Endothelial cell of umbilical vein (primary cell): Measurements from ENCODE around the gene SLC24A3. TPM values are rescaled to one million over a fixed set of nuclear protein-coding genes. Genes with fewer than 3 reads are reported as not detected.

Experiments used
- BruUV-seq: library from RNA; stranded (reverse); fragments of 400-500 nt; replicated peaks from 2 replicates; lab custom pipeline; 2021; lab: Mats Ljungman, UMichigan
- CTCF ChIA-PET: fragments of 300-600, 350-600 bp; sonication (Branson Sonifier 250); formaldehyde crosslinking; loops from one replicate; lab custom pipeline; 2021; ENCODE audit warnings: antibody characterized with exemption, inconsistent platforms; lab: Charles Lee
- POLR2A ChIA-PET: fragments of 300-600, 350-600 bp; sonication (Branson Sonifier 250); formaldehyde crosslinking; loops from one replicate; lab custom pipeline; 2021; ENCODE audit warnings: antibody characterized with exemption, inconsistent platforms; lab: Charles Lee
- DNase-seq: peaks from one replicate; pipeline ENCODE4 v3.0.0-alpha.2; 2011; ENCODE audit warnings: low read depth, low spot score
- FAIRE-seq: peaks from 2 replicates; lab custom pipeline; 2011; peaks lifted over from hg19 to GRCh38; lab: Jason Lieb, UNC
- H2AFZ ChIP-seq: 2 replicates; pipeline ENCODE4 v1.6.0; 2012; ENCODE audit warnings: low read depth, low read length, control low read depth, inconsistent platforms
- H3K27ac ChIP-seq: 2 replicates; pipeline ENCODE4 v1.5.1; 2011; ENCODE audit warnings: low read depth, mild to moderate bottlenecking, control low read depth, low read length, moderate library complexity; ENCODE audit not compliant: insufficient read depth
- H3K27me3 ChIP-seq, 2 experiments: 2 replicates each; pipeline versions ENCODE4 v1.6.0 to v1.6.1; 2011; ENCODE audit warnings: low read length in 2 of 2, mixed read lengths in 1 of 2; ENCODE audit not compliant: control insufficient read depth in 2 of 2, insufficient read depth in 2 of 2
- H3K36me3 ChIP-seq, 2 experiments: 2 replicates in 1 of 2; 3 replicates in 1 of 2; pipeline ENCODE4 v1.5.1; 2011; ENCODE audit warnings: low read length in 2 of 2, mild to moderate bottlenecking in 1 of 2, moderate library complexity in 1 of 2; ENCODE audit not compliant: control insufficient read depth in 2 of 2, insufficient read depth in 2 of 2; ENCODE audit errors: extremely low read depth in 1 of 2
- H3K4me1 ChIP-seq: 3 replicates; pipeline ENCODE4 v1.5.1; 2011; ENCODE audit warnings: mild to moderate bottlenecking, low read length; ENCODE audit not compliant: control insufficient read depth, insufficient read depth; ENCODE audit errors: extremely low read depth
- H3K4me2 ChIP-seq: 2 replicates; pipeline ENCODE4 v1.6.1; 2011; ENCODE audit warnings: low read length, control low read depth, mixed read lengths; ENCODE audit not compliant: insufficient read depth
- H3K4me3 ChIP-seq, 3 experiments: fragments of 200-600 bp in 1 of 3; sonication (generic), shearing (Covaris generic) in 1 of 3; replicated peaks in 1 of 3; 2 replicates each; pipeline ENCODE4 v1.5.1; 2011 to 2016; ENCODE audit warnings: control low read depth in 3 of 3, low read length in 3 of 3, mild to moderate bottlenecking in 2 of 3, inconsistent platforms in 1 of 3, low read depth in 1 of 3, moderate library complexity in 1 of 3; ENCODE audit not compliant: insufficient read depth in 1 of 3
- H3K79me2 ChIP-seq: 2 replicates; pipeline ENCODE4 v1.6.0; 2012; ENCODE audit warnings: low read length, inconsistent platforms; ENCODE audit not compliant: control insufficient read depth, insufficient read depth
- H3K9ac ChIP-seq: replicated peaks from 2 replicates; pipeline ENCODE3; 2011; ENCODE audit warnings: low read length, control low read depth; ENCODE audit not compliant: insufficient read depth; ENCODE audit errors: extremely low read depth
- H3K9me1 ChIP-seq: replicated peaks from 3 replicates; pipeline ENCODE4 v1.6.0; 2011; ENCODE audit warnings: mild to moderate bottlenecking, low read length; ENCODE audit not compliant: control insufficient read depth, insufficient read depth; ENCODE audit errors: extremely low read depth
- H3K9me3 ChIP-seq: replicated peaks from 2 replicates; pipeline ENCODE4 v1.5.1; 2012; ENCODE audit warnings: low read length, inconsistent platforms; ENCODE audit not compliant: control insufficient read depth, insufficient read depth
- H4K20me1 ChIP-seq: replicated peaks from 2 replicates; pipeline ENCODE3; 2011; ENCODE audit warnings: mild to moderate bottlenecking, low read length; ENCODE audit not compliant: control insufficient read depth, insufficient read depth; ENCODE audit errors: extremely low read depth
- EZH2 ChIP-seq: IDR thresholded peaks from 2 replicates; pipeline ENCODE4 v1.6.1; 2012; ENCODE audit warnings: borderline replicate concordance, low read depth, mild to moderate bottlenecking, moderate library complexity, low read length, inconsistent platforms; ENCODE audit not compliant: severe bottlenecking
- POLR2A ChIP-seq: IDR thresholded peaks from 2 replicates; pipeline ENCODE4 v1.6.1; 2012; ENCODE audit warnings: low read depth, mild to moderate bottlenecking, control low read depth, low read length
- dilution Hi-C: fragments of 300-500 bp; cut with MboI; formaldehyde crosslinking; loops from one replicate; pipeline ENCODE4 v1.15.0; 2019; ENCODE audit warnings: low sequenced_read_pairs; ENCODE audit not compliant: extremely low pct_ligation_motif_present
- intact Hi-C: fragments of 100-400 bp; cut with micrococcal nuclease; formaldehyde crosslinking; loops from one replicate; pipeline ENCODE4 v1.10.0; 2022
- polyA plus RNA-seq, 4 experiments: library from polyadenylated mRNA; depleted of rRNA in 3 of 4; stranded (reverse) in 3 of 4; unstranded in 1 of 4; fragments of >200 nt; gene quantifications; 2 replicates each; pipeline versions ENCODE4 v1.2.1 to v1.2.3, GENCODE V29; 2011 to 2012; ENCODE audit warnings: missing spikeins in 1 of 4
- total RNA-seq: library from RNA; stranded (reverse); gene quantifications from 2 replicates; pipeline ENCODE4 v1.2.3, GENCODE V29; 2021

The SLC24A3 gene
- total and polyA plus RNA-seq, 2 donors (not counting 3 experiments of a cell fraction or from before 2014, with no cell fraction given), result not detected

DNA sequence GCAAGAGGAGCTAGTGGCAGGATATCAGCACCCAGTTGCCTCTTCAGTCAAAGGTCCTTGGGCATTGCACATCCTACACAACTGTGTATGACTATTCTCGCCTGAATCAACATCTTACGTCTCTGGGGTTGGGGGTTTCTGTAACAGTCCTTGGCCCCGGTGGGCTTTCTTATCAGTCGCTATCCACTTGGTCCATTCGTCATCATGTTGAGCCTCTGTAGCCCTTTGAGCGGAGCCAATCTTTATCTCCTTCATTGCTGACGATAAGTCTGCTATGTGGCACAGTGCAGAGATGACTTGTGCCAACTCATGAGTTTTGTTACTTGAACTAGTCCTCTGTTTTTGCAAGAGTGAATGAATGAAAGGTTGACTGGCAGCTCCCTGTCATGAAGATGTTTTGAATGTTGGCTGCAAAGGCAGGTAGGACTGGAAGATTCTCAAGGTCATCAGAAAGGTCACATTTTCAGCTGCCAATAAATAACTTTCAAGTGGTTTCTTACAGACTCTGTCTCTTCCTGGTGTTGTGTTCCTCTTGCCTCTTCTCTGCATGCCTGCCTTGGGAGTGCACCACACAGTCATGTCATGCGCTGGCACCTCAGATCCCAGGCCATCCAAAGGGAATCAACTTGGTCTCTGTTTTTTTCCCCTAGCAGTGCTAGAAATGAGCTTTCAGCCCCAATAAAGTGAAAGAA is 238.9 kb downstream of the SLC24A3 start:
- TF ChIP-seq POLR2A, result no peak
- no TSS peak for BruUV-seq
- dilution Hi-C loops (no loop called here), intact Hi-C loops (no loop called here)
- no peaks in the 10 kb centered on the region for H4K20me1 ChIP-seq
- no peaks in the 10 kb centered on the region for H3K9me3 ChIP-seq
- ChIA-PET CTCF (no interaction called here), POLR2A (no interaction called here)
- H3K27me3 ChIP-seq, result no peaks in the 10 kb centered on the region
- H3K36me3 ChIP-seq, result no peaks in the 10 kb centered on the region
- no peak for FAIRE-seq
- no peaks in the 10 kb centered on the region for H3K4me1 ChIP-seq
- H3K4me2 ChIP-seq, result no peak overlapping the region
- no peak overlapping the region for H2AFZ ChIP-seq
- DNase-seq, result no peak
- H3K4me3 ChIP-seq, result no peak overlapping the region
- H3K9ac ChIP-seq, result no peak overlapping the region
- H3K9me1 ChIP-seq, result no peaks in the 10 kb centered on the region
- no peak overlapping the region for H3K27ac ChIP-seq
- no peaks in the 10 kb centered on the region for H3K79me2 ChIP-seq

GRCh38 chr20:19451923-19452295 is 239.5 kb downstream of the SLC24A3 start:
- POLR2A ChIA-PET, result no interaction called here
- no peaks in the 10 kb centered on the region for H4K20me1 ChIP-seq
- H3K9me3 ChIP-seq, result no peaks in the 10 kb centered on the region
- FAIRE-seq (no peak), DNase-seq (no peak)
- no peaks in the 10 kb centered on the region for H3K9me1 ChIP-seq
- dilution Hi-C loops, result no loop called here
- no peak overlapping the region for H3K4me2 ChIP-seq
- CTCF ChIA-PET, result no interaction called here
- no peaks in the 10 kb centered on the region for H3K27me3 ChIP-seq
- TF ChIP-seq EZH2 (no peak), POLR2A (no peak)
- H3K4me3 ChIP-seq, result no peak overlapping the region
- intact Hi-C loops, result no loop called here
- H3K27ac ChIP-seq, result no peak overlapping the region
- BruUV-seq, result no TSS peak
- no peak overlapping the region for H2AFZ ChIP-seq
- H3K36me3 ChIP-seq, result no peaks in the 10 kb centered on the region
- no peaks in the 10 kb centered on the region for H3K79me2 ChIP-seq
- no peak overlapping the region for H3K9ac ChIP-seq
- no peaks in the 10 kb centered on the region for H3K4me1 ChIP-seq
